ENCODE data around the gene ZNF487.

The ZNF487 gene

DNA sequence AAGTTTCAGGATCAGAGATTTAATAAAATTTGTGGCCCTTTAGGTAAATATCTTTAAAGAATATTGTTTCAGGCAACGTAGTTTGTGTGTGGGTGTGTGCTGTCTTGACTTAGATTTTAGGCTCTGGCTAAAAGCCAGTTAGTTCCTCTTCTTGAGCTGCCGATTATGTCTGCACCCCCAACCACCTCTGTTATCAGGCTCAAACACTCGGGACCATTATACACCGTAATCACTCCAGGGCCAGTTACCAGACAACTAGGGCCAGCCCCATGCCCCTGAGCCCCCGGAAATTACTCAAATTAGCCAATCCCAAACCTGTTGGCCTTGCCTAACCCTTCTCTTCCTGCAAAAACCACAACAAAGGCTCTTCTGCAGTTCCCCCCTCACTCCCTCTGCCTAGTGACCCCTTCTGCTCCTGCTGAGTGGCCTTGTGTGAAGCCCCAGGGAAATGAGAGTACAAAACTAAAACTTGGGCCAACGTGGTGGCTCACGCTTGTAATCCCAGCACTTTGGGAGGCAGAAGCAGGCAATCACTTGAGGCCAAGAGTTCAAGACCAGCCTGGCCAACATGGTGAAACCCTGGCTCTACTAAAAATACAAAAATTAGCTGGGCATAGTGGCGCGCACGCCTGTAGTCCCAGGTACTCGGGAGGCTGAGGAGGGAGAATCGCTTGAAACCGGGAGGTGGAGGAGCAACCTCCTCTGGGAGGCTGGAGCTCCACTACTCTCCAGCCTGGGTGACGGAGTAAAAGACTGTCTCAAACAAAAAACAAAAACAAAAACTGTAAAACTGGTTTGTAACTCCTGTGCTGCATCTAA is 18.8 kb upstream of the ZNF487 start (continued):
- no peak for TF ChIP-seq SCRT1 (tag by site-specific recombination; IDR thresholded peaks at IDR 0.05; ENCODE audit: borderline replicate concordance)
- TF ChIP-seq ZSCAN30 (tag by site-specific recombination; IDR thresholded peaks at IDR 0.05): no peak
- TF ChIP-seq ZBTB20 (tag by site-specific recombination; IDR thresholded peaks at IDR 0.05): peak; percentile 45; the same call in 1 of the 2 replicates
- TF ChIP-seq ZNF449 (tag by site-specific recombination; IDR thresholded peaks at IDR 0.05): no peak; the same call in 1 of the 2 replicates
- no peak for TF ChIP-seq ZNF514 (tag by site-specific recombination; IDR thresholded peaks at IDR 0.05)
- TF ChIP-seq ZNF416 (tag by site-specific recombination; IDR thresholded peaks at IDR 0.05): no peak
- TF ChIP-seq ZNF600 (tag by site-specific recombination; IDR thresholded peaks at IDR 0.05): 0 out of 2 replicates have a peak, but pooled peaks have one; percentile 35
- no peak for TF ChIP-seq ZNF677 (tag by site-specific recombination; IDR thresholded peaks at IDR 0.05)
- no peak for TF ChIP-seq ZBTB1 (tag by site-specific recombination; IDR thresholded peaks at IDR 0.05)
- TF ChIP-seq GLIS2 (tag by site-specific recombination; IDR thresholded peaks at IDR 0.05): peak; percentile 41; the same call in 1 of the 2 replicates
- TF ChIP-seq, protein P1, sequence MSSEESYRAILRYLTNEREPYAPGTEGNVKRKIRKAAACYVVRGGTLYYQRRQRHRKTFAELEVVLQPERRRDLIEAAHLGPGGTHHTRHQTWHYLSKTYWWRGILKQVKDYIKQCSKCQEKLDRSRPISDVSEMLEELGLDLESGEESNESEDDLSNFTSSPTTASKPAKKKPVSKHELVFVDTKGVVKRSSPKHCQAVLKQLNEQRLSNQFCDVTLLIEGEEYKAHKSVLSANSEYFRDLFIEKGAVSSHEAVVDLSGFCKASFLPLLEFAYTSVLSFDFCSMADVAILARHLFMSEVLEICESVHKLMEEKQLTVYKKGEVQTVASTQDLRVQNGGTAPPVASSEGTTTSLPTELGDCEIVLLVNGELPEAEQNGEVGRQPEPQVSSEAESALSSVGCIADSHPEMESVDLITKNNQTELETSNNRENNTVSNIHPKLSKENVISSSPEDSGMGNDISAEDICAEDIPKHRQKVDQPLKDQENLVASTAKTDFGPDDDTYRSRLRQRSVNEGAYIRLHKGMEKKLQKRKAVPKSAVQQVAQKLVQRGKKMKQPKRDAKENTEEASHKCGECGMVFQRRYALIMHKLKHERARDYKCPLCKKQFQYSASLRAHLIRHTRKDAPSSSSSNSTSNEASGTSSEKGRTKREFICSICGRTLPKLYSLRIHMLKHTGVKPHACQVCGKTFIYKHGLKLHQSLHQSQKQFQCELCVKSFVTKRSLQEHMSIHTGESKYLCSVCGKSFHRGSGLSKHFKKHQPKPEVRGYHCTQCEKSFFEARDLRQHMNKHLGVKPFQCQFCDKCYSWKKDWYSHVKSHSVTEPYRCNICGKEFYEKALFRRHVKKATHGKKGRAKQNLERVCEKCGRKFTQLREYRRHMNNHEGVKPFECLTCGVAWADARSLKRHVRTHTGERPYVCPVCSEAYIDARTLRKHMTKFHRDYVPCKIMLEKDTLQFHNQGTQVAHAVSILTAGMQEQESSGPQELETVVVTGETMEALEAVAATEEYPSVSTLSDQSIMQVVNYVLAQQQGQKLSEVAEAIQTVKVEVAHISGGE (tag by site-specific recombination; conservative IDR thresholded peaks at IDR 0.05; ENCODE audit: low read depth): no peak
- 0 out of 2 replicates have a peak, but pooled peaks have one; percentile 32 for TF ChIP-seq ZNF24 (tag by site-specific recombination; IDR thresholded peaks at IDR 0.05)
- peak; percentile 52; the same call in 1 of the 2 replicates for TF ChIP-seq WT1 (tag by site-specific recombination; IDR thresholded peaks at IDR 0.05)
- TF ChIP-seq, protein P2, sequence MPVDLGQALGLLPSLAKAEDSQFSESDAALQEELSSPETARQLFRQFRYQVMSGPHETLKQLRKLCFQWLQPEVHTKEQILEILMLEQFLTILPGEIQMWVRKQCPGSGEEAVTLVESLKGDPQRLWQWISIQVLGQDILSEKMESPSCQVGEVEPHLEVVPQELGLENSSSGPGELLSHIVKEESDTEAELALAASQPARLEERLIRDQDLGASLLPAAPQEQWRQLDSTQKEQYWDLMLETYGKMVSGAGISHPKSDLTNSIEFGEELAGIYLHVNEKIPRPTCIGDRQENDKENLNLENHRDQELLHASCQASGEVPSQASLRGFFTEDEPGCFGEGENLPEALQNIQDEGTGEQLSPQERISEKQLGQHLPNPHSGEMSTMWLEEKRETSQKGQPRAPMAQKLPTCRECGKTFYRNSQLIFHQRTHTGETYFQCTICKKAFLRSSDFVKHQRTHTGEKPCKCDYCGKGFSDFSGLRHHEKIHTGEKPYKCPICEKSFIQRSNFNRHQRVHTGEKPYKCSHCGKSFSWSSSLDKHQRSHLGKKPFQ (tag by site-specific recombination; IDR thresholded peaks at IDR 0.05): peak; percentile 57; the same call in 1 of the 2 replicates
- peak; percentile 58 for TF ChIP-seq SP2 (tag by site-specific recombination; IDR thresholded peaks at IDR 0.05)
- TF ChIP-seq ZNF529 (tag by site-specific recombination; IDR thresholded peaks at IDR 0.05; ENCODE audit: insufficient replicate concordance): no peak
- TF ChIP-seq ZNF2 (tag by site-specific recombination; IDR thresholded peaks at IDR 0.05): no peak
- TF ChIP-seq REST (tag by site-specific recombination; IDR thresholded peaks at IDR 0.05): no peak
- no peak for TF ChIP-seq RBAK (tag by site-specific recombination; IDR thresholded peaks at IDR 0.05)
- TF ChIP-seq PRDM10 (tag by site-specific recombination; IDR thresholded peaks at IDR 0.05): peak; percentile 91
- TF ChIP-seq HIC1 (tag by site-specific recombination; IDR thresholded peaks at IDR 0.05): no peak
- TF ChIP-seq ZIC2 (tag by site-specific recombination; IDR thresholded peaks at IDR 0.05): peak; percentile 67

Measured in HEK293 (cell line).